ENCODE measurements around the gene EVI2B.
"Not testable (repeated sequence)": the region's sequence is repeated elsewhere in the genome, so short reads cannot be mapped to it uniquely, and the experiment has no call there.

The EVI2B gene

DNA sequence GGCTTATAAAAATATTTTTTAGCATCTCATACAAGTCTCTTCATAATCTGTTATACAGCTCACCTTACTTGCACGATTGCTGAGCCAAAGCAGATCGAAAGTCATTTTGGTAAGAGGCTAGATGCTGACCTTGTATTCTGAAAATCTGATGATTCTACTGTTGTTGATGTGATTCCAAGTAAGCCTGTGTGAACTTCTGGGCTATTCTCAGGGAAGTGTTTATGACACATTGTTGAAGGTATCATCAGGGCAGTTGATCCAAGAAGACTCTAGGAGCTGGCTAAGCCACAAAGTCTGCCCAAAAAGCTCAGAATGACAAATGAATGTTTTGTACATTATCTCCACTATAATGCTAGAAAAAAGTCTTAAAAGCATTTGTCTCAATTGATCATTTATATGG lies 32.8 kb downstream of the EVI2B start:
- Histone ChIP-seq H3K9ac (ENCODE audit: low read length) (no peak overlapping the region), H3K4me3 (ENCODE audit: low read length) (no peak overlapping the region), H3K4me1 (ENCODE audit: control insufficient read depth, insufficient read depth, low read length) (no peaks in the 10 kb centered on the region), H3K27ac (ENCODE audit: low read depth, low read length) (no peak overlapping the region), H3K27me3 (ENCODE audit: control insufficient read depth, insufficient read depth, low read length) (no peaks in the 10 kb centered on the region), H3K36me3 (ENCODE audit: control insufficient read depth, insufficient read depth, low read length) (peaks cover 2% of the 10 kb centered on the region)

DNA sequence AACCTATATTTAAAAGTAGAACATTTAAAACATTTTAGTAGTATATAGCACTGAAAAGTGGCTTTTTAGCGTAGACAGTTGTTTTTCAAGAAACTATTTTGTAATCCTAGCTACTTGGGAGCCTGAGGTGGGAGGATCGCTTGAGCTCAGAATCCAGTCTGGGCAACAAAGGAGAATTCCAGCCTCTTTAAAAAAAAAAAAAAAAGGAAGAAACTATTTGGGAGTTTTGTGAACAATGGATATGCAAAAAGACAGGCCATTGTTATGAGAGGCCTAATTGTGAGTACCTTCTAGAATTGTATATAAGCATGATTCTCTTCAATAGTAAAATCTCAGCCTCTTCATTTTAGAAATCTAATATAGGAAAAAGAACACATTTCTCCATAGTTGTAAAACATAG lies 34.5 kb downstream of the EVI2B start:
- Histone ChIP-seq H3K36me3 (ENCODE audit: control insufficient read depth, insufficient read depth, low read length) (peaks cover 2% of the 10 kb centered on the region), H3K4me3 (ENCODE audit: low read length) (no peak overlapping the region), H3K27ac (ENCODE audit: low read depth, low read length) (no peak overlapping the region), H3K4me1 (ENCODE audit: control insufficient read depth, insufficient read depth, low read length) (no peaks in the 10 kb centered on the region), H3K27me3 (ENCODE audit: control insufficient read depth, insufficient read depth, low read length) (no peaks in the 10 kb centered on the region), H3K9ac (ENCODE audit: low read length) (no peak overlapping the region)

DNA sequence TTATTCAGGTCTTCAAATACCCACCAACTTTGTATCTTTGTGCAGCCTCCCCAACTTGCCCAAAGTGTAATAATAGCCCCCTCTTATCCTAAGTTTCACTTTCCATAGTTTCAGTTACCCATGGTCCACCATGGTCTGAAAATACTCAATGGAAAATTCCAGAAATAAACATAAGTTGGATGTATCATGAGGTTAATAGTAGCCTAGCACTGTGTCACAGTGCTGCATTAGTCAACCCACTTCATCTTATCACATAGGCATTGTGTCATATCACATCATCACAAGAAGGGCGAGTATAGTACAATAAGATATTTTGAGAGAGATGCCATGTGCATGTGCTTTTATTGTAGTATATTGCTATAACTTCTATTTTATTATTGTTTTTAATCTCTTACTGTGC lies 38.7 kb downstream of the EVI2B start:
- no peak overlapping the region for H3K4me3 ChIP-seq (ENCODE audit: low read length)
- no peaks in the 10 kb centered on the region for H3K4me1 ChIP-seq (ENCODE audit: control insufficient read depth, insufficient read depth, low read length)
- H3K9ac ChIP-seq (ENCODE audit: low read length): no peak overlapping the region
- peaks cover 2% of the 10 kb centered on the region for H3K36me3 ChIP-seq (ENCODE audit: control insufficient read depth, insufficient read depth, low read length)
- H3K27me3 ChIP-seq (ENCODE audit: control insufficient read depth, insufficient read depth, low read length): no peaks in the 10 kb centered on the region
- H3K27ac ChIP-seq (ENCODE audit: low read depth, low read length): no peak overlapping the region

DNA sequence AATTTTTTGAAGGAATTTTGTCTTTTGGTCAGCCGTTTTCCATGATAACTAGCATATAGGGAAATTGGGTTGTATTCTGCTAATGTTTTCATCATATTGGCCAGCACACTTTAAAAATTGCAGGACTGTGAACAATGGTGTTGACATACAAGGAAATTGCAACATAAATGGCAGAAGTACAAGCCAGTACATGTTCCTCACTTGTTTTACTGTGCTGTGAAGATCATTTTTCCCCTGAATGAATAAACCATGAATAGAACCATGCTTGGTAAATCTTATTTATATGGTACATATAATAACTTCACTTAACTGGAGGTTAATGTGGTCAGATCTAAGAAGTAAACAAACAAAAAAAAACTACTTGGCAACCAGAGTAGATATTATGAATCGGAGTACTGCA lies 39.6 kb downstream of the EVI2B start:
- H3K27ac ChIP-seq (ENCODE audit: low read depth, low read length): no peak overlapping the region
- H3K4me1 ChIP-seq (ENCODE audit: control insufficient read depth, insufficient read depth, low read length): peaks cover 5% of the 10 kb centered on the region
- H3K27me3 ChIP-seq (ENCODE audit: control insufficient read depth, insufficient read depth, low read length): no peaks in the 10 kb centered on the region
- no peak overlapping the region for H3K9ac ChIP-seq (ENCODE audit: low read length)
- no peak overlapping the region for H3K4me3 ChIP-seq (ENCODE audit: low read length)
- H3K36me3 ChIP-seq (ENCODE audit: control insufficient read depth, insufficient read depth, low read length): peaks cover 9% of the 10 kb centered on the region

DNA sequence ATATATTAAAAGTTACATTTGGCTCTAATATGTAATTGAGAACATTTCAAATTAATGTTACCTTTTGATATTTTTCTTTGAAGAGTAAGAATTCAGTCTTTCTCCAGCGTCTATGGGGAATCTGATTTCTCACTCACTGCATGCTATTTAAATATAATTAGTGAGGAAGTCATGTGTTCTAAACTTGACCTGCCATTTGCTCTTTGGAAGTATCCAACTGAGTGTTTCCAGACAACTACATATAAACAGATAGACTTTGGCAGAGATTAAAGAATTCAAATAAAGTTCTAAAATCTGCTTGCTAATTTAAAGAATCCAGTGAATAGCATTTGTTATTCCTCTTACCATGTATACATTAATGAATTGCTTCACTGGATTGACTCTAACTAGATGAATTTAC lies 40.3 kb downstream of the EVI2B start:
- H3K27me3 ChIP-seq (ENCODE audit: control insufficient read depth, insufficient read depth, low read length): no peaks in the 10 kb centered on the region
- H3K27ac ChIP-seq (ENCODE audit: low read depth, low read length): no peak overlapping the region
- H3K4me3 ChIP-seq (ENCODE audit: low read length): no peak overlapping the region
- no peak overlapping the region for H3K9ac ChIP-seq (ENCODE audit: low read length)
- peaks cover 9% of the 10 kb centered on the region for H3K4me1 ChIP-seq (ENCODE audit: control insufficient read depth, insufficient read depth, low read length)
- peaks cover 9% of the 10 kb centered on the region for H3K36me3 ChIP-seq (ENCODE audit: control insufficient read depth, insufficient read depth, low read length)

DNA sequence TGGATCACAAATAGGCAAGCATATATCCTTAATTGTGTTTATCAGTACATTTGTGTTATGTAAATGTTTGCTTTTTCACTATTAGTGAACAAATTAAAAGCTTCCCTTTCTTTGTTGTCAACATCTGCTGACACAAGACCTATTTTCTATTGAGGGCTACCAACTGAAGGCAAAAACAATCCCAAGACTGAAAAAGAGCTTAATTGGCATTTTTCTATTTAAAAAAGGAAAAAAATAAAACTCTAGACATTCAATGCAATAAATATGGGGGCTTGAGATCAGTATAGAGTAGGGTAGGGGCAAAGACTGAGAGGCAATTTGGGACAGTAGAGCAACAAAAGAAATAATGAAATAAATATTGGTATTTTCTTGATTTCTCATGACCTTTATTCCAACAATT lies 41.1 kb downstream of the EVI2B start:
- Histone ChIP-seq H3K27ac (ENCODE audit: low read depth, low read length) (no peak overlapping the region), H3K9ac (ENCODE audit: low read length) (no peak overlapping the region), H3K4me1 (ENCODE audit: control insufficient read depth, insufficient read depth, low read length) (peaks cover 9% of the 10 kb centered on the region), H3K27me3 (ENCODE audit: control insufficient read depth, insufficient read depth, low read length) (no peaks in the 10 kb centered on the region), H3K4me3 (ENCODE audit: low read length) (no peak overlapping the region), H3K36me3 (ENCODE audit: control insufficient read depth, insufficient read depth, low read length) (peaks cover 9% of the 10 kb centered on the region)

DNA sequence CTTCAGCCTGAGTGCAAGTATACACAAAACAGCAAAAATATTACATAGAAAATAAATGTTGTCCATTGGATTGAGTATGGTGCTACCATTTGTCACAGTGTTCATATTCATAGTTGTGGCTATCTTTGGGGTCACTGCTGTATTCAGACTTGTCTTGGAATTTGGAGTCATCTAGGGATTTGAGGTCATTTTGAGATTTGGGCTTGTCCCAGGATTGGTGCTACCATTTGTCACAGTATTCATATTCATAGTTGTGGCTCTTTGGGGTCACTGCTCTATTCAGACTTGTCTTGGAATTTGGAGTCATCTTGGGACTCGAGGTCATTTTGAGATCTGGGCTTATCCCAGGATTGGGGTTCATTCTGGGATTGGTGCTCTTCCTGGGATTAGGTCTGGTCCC lies 41.6 kb downstream of the EVI2B start:
- H3K4me3 ChIP-seq (ENCODE audit: low read length): no peak overlapping the region
- peaks cover 8% of the 10 kb centered on the region for H3K36me3 ChIP-seq (ENCODE audit: control insufficient read depth, insufficient read depth, low read length)
- peaks cover 9% of the 10 kb centered on the region for H3K4me1 ChIP-seq (ENCODE audit: control insufficient read depth, insufficient read depth, low read length)
- no peaks in the 10 kb centered on the region for H3K27me3 ChIP-seq (ENCODE audit: control insufficient read depth, insufficient read depth, low read length)
- no peak overlapping the region for H3K27ac ChIP-seq (ENCODE audit: low read depth, low read length)
- no peak overlapping the region for H3K9ac ChIP-seq (ENCODE audit: low read length)

DNA sequence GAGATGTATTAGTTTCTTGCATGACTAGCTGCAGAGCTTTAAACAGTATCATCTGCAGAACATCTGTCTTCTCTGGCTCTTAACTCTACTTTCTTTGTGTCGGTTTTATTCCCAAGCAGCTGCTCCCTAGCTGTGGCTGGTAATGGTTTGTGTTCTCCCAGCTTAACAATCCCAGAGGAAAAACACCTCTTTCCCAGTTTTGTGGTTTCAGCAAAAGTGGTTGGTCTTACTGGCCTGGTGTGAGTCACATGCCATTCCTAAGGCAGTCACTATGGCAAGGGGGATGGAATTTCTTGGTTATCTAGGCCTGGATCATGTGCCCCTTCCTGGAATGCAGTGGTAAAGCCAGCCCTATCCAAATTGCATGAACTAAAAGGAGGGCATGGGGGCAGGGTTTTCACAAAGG lies 44.3 kb downstream of the EVI2B start:
- no peak overlapping the region for H3K4me3 ChIP-seq (ENCODE audit: low read length)
- peaks cover 7% of the 10 kb centered on the region for H3K36me3 ChIP-seq (ENCODE audit: control insufficient read depth, insufficient read depth, low read length)
- no peak overlapping the region for H3K9ac ChIP-seq (ENCODE audit: low read length)
- H3K4me1 ChIP-seq (ENCODE audit: control insufficient read depth, insufficient read depth, low read length): peaks cover 9% of the 10 kb centered on the region
- H3K27me3 ChIP-seq (ENCODE audit: control insufficient read depth, insufficient read depth, low read length): no peaks in the 10 kb centered on the region
- H3K27ac ChIP-seq (ENCODE audit: low read depth, low read length): peak overlapping the region; percentile 23

DNA sequence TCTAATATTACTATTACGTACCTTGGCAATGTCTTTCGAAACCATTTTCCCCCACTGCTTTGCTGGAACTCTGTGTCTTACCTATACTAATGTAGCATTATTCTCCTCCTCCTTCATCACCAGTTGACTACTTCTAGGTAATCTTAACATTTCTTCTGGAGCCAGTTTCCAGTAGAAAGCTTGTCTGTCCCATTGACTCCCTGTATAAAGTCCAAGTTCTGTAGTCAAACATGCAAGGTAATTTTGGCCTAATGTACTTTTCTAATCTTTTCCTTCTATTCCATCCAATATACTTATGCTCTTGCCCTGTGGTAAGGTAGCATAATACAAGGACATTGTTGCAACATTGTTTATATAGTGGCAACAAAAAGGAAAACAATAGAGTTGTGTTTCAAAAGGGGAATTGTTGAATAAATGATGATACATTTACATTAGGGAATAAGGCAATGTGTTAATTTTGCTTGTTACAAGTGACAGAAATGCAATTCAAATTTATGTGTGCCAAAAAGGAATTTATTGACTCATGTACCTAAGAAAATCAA lies 44.7 kb downstream of the EVI2B start:
- no peak overlapping the region for H3K9ac ChIP-seq (ENCODE audit: low read length)
- peaks cover 9% of the 10 kb centered on the region for H3K4me1 ChIP-seq (ENCODE audit: control insufficient read depth, insufficient read depth, low read length)
- peaks cover 7% of the 10 kb centered on the region for H3K36me3 ChIP-seq (ENCODE audit: control insufficient read depth, insufficient read depth, low read length)
- no peak overlapping the region for H3K27ac ChIP-seq (ENCODE audit: low read depth, low read length)
- H3K27me3 ChIP-seq (ENCODE audit: control insufficient read depth, insufficient read depth, low read length): no peaks in the 10 kb centered on the region
- no peak overlapping the region for H3K4me3 ChIP-seq (ENCODE audit: low read length)

DNA sequence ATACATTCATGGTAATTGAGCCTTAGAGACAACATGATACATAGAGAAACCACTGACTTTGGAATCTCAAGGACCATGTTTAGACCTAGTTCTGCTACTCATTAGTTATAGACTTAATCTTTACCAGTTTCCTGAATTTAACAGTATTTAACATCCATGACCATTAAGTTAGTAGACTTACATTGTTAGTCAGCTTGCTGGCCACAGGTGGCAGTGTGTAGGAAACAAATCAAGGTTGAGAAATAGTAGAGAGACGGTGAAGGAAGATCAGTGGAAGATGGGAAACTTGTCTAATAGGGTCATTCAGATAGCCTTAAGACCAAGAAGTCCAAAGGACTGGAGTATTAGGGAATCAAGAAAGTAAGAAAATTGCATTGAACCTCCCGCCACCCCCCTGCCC lies 47.8 kb downstream of the EVI2B start:
- H3K9ac ChIP-seq (ENCODE audit: low read length): no peak overlapping the region
- no peaks in the 10 kb centered on the region for H3K27me3 ChIP-seq (ENCODE audit: control insufficient read depth, insufficient read depth, low read length)
- peaks cover 9% of the 10 kb centered on the region for H3K4me1 ChIP-seq (ENCODE audit: control insufficient read depth, insufficient read depth, low read length)
- H3K4me3 ChIP-seq (ENCODE audit: low read length): no peak overlapping the region
- peaks cover 7% of the 10 kb centered on the region for H3K36me3 ChIP-seq (ENCODE audit: control insufficient read depth, insufficient read depth, low read length)
- H3K27ac ChIP-seq (ENCODE audit: low read depth, low read length): no peak overlapping the region

DNA sequence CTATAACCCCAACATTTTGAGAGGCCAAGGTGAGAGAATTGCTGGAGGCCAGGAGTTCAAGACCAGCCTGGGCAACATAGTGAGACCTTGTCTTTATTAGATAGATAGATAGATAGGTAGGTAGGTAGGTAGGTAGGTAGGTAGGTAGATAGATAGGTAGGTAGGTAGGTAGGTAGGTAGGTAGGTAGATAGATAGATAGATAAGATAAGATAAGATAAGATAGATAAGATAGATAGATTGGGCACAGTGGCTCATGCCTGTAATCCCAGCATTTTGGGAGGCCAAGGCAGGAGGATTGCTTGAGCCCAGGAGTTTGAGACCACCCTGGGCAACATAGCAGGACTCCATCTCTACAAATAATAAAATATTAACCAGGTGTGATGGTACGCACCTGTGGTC lies 50.9 kb downstream of the EVI2B start:
- not testable (repeated sequence) for H3K36me3 ChIP-seq (ENCODE audit: control insufficient read depth, insufficient read depth, low read length); H3K4me3 ChIP-seq (ENCODE audit: low read length); H3K4me1 ChIP-seq (ENCODE audit: control insufficient read depth, insufficient read depth, low read length); H3K9ac ChIP-seq (ENCODE audit: low read length); H3K27ac ChIP-seq (ENCODE audit: low read depth, low read length); H3K27me3 ChIP-seq (ENCODE audit: control insufficient read depth, insufficient read depth, low read length)

DNA sequence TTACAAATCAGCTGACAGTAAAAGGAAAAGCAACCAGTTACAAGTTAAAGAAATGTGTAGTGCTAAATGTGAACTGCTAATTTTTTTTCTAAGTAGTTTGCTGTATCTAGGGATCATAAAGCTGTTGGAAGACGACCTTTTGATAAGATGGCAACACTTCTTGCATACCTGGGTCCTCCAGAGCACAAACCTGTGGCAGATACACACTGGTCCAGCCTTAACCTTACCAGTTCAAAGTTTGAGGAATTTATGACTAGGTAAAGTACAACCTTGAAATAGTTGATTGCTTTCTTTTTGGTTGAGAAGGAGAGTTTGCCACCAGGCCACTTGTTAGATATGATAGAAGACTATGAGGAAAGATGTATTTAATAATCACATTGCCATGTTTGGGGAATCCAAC lies 52.3 kb downstream of the EVI2B start:
- Histone ChIP-seq H3K4me3 (ENCODE audit: low read length) (no peak overlapping the region), H3K9ac (ENCODE audit: low read length) (no peak overlapping the region), H3K4me1 (ENCODE audit: control insufficient read depth, insufficient read depth, low read length) (no peaks in the 10 kb centered on the region), H3K27me3 (ENCODE audit: control insufficient read depth, insufficient read depth, low read length) (no peaks in the 10 kb centered on the region), H3K36me3 (ENCODE audit: control insufficient read depth, insufficient read depth, low read length) (no peaks in the 10 kb centered on the region), H3K27ac (ENCODE audit: low read depth, low read length) (no peak overlapping the region)

DNA sequence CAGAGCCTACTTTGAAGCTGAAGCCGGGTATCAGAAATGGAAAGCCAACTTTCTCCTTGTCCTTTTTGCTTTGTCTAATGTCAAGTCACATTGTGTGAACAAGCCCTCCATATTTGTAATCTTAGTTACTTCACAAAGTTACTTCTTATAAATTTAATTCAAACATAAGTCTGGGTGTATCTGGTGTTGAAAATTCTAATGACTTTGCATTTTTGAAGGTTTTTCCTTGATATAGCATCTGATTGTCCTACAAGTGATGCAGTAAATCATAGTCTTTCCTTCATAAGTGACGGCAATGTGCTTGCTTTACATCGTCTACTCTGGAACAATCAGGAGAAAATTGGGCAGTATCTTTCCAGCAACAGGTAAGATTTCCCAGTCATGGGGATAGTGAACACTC lies 53.7 kb downstream of the EVI2B start:
- no peak overlapping the region for H3K27ac ChIP-seq (ENCODE audit: low read depth, low read length)
- no peaks in the 10 kb centered on the region for H3K4me1 ChIP-seq (ENCODE audit: control insufficient read depth, insufficient read depth, low read length)
- no peak overlapping the region for H3K4me3 ChIP-seq (ENCODE audit: low read length)
- H3K36me3 ChIP-seq (ENCODE audit: control insufficient read depth, insufficient read depth, low read length): no peaks in the 10 kb centered on the region
- no peak overlapping the region for H3K9ac ChIP-seq (ENCODE audit: low read length)
- no peaks in the 10 kb centered on the region for H3K27me3 ChIP-seq (ENCODE audit: control insufficient read depth, insufficient read depth, low read length)

All from rectal smooth muscle tissue (tissue), 1 donor.